Measurements from ENCODE around the gene DNHD1. TPM values are rescaled to one million over a fixed set of nuclear protein-coding genes. Genes with fewer than 3 reads are reported as not detected.

The DNHD1 gene
- total and polyA plus RNA-seq, 2 of the 4 experiments (the other 2 are of a cell fraction) = 1.8 to 3.6 TPM

GRCh38 chr11:6599449-6599848 lies 102.4 kb downstream of the DNHD1 start:
- ChIA-PET CTCF (no interaction called here), POLR2A (ENCODE audit: unreplicated experiment) (no interaction called here)
- no peak overlapping the region for H3K27ac ChIP-seq (ENCODE audit: insufficient read depth, low read length)
- H4K8ac ChIP-seq (ENCODE audit: low read depth in 2 of 2, low read length in 2 of 2) = no peak overlapping the region
- H3K9me1 ChIP-seq (ENCODE audit: insufficient read depth, low read length) = peaks cover 14% of the 10 kb centered on the region
- no peak overlapping the region for H3K4me3 ChIP-seq (ENCODE audit: insufficient read depth, low read depth, low read length)
- H3K56ac ChIP-seq (ENCODE audit: extremely low read depth, insufficient read depth, low read length) = no peak overlapping the region
- intact Hi-C loops (cut with micrococcal nuclease) (no loop called here), in situ Hi-C loops (cut with MboI; ENCODE audit: low sequenced_read_pairs) (no loop called here), dilution Hi-C loops (cut with HindIII; ENCODE audit: low sequenced_read_pairs, unreplicated experiment) (no loop called here)
- no peak overlapping the region for H2BK120ac ChIP-seq (ENCODE audit: low read depth, low read length)
- H3K14ac ChIP-seq (replicated peaks; ENCODE audit: low read depth, low read length) = no peak overlapping the region
- no peak overlapping the region for H2BK20ac ChIP-seq (ENCODE audit: low read depth, low read length)
- 100% methylated on average over 1 of the region's 1 CpG; no CpG with 5 or more reads in 1 of the 2 experiments for WGBS, 2 experiments (ENCODE audit: extremely low coverage in 2 of 2, insufficient read length in 1 of 2)
- H2AK5ac ChIP-seq (ENCODE audit: low read depth, low read length) = no peak overlapping the region
- H3K36me3 ChIP-seq (ENCODE audit: control insufficient read depth, insufficient read depth, low read length) = peaks cover 42% of the 10 kb centered on the region
- no peak overlapping the region for H4K5ac ChIP-seq (ENCODE audit: low read depth, low read length)
- no peak overlapping the region for H3K23ac ChIP-seq (ENCODE audit: low read depth, low read length)
- no peak overlapping the region for H2BK5ac ChIP-seq (ENCODE audit: low read depth, low read length, poor library complexity, severe bottlenecking)
- DNase-seq (no peak), ATAC-seq (ENCODE audit: low read depth) (no peak)
- no peak overlapping the region for H3K9ac ChIP-seq (ENCODE audit: low read depth, low read length)
- H3K27me3 ChIP-seq (ENCODE audit: control insufficient read depth, insufficient read depth, low read length) = no peaks in the 10 kb centered on the region
- H2BK15ac ChIP-seq (ENCODE audit: low read depth, low read length) = no peak overlapping the region
- H3K79me1 ChIP-seq (ENCODE audit: low read depth in 1 of 2, low read length in 2 of 2) = peaks cover 24 to 82% of the 10 kb centered on the region in 2 experiments
- H2AFZ ChIP-seq (replicated peaks; ENCODE audit: low read length, poor library complexity) = no peak overlapping the region
- no peak overlapping the region for H3K4me2 ChIP-seq (ENCODE audit: low read depth, low read length)
- peaks cover 5% of the 10 kb centered on the region; the same call in 1 of the 2 replicates for H3K4me1 ChIP-seq (ENCODE audit: control insufficient read depth, insufficient read depth, low read length)
- no peak overlapping the region for H2AK9ac ChIP-seq (replicated peaks; ENCODE audit: low read depth, low read length, poor library complexity)
- no peak overlapping the region for H3K18ac ChIP-seq (ENCODE audit: low read depth, low read length)
- H4K91ac ChIP-seq (ENCODE audit: insufficient read depth, low read depth, low read length) = no peak overlapping the region
- peaks cover 3% of the 10 kb centered on the region; the same call in 1 of the 2 replicates for H4K20me1 ChIP-seq (ENCODE audit: insufficient read depth, low read length)
- BruUV-seq (replicated peaks) = no TSS peak
- H3K4ac ChIP-seq (ENCODE audit: low read depth, low read length) = no peak overlapping the region
- no peaks in the 10 kb centered on the region for H3K9me3 ChIP-seq (ENCODE audit: control insufficient read depth, insufficient read depth, low read length)
- no peak for TF ChIP-seq POLR2A (IDR thresholded peaks at IDR 0.05; ENCODE audit: low read depth, low read length)
- TF ChIP-seq CEBPB (IDR thresholded peaks at IDR 0.05; ENCODE audit: low read depth, low read length) = no peak
- TF ChIP-seq RAD21 (IDR thresholded peaks at IDR 0.05; ENCODE audit: low read length) = no peak
- no peak for TF ChIP-seq CTCF (conservative IDR thresholded peaks at IDR 0.05; ENCODE audit: low read depth, low read length)
- no peak for TF ChIP-seq MAFK (IDR thresholded peaks at IDR 0.05; ENCODE audit: low read depth, low read length)
- no peak for TF ChIP-seq RCOR1 (IDR thresholded peaks at IDR 0.05; ENCODE audit: insufficient replicate concordance, low read length)
- TF ChIP-seq MXI1 (IDR thresholded peaks at IDR 0.05; ENCODE audit: borderline replicate concordance, low read depth, low read length) = no peak
- TF ChIP-seq FOS (IDR thresholded peaks at IDR 0.05; ENCODE audit: low read depth, low read length) = no peak
- no peak for TF ChIP-seq CHD1 (IDR thresholded peaks at IDR 0.05; ENCODE audit: low read depth, low read length)
- no peak for TF ChIP-seq ELK1 (IDR thresholded peaks at IDR 0.05; ENCODE audit: borderline replicate concordance, low read depth, low read length)
- no peak for TF ChIP-seq BHLHE40 (IDR thresholded peaks at IDR 0.05; ENCODE audit: low read depth, low read length)
- TF ChIP-seq NFE2L2 (IDR thresholded peaks at IDR 0.05; ENCODE audit: low read depth, low read length) = no peak
